ENCODE results near the gene NRF1. TPM values are rescaled to one million over a fixed set of nuclear protein-coding genes. Genes with fewer than 3 reads are reported as not detected.
"Not testable (repeated sequence)": the region's sequence is repeated elsewhere in the genome, so short reads cannot be mapped to it uniquely, and the experiment has no call there.

Gene NRF1
- total RNA-seq, 1 experiment from 2014 or later = 25.9 TPM

- ATAC-seq; H4K20me1 ChIP-seq (ENCODE audit: insufficient read depth); RAD21 ChIA-PET (ENCODE audit: low non-redundant PET in 1 of 2, low total read pairs in 2 of 2, uncharacterized antibody in 2 of 2, unreplicated experiment in 2 of 2); H3K4me3 ChIP-seq (replicated peaks in 1 of 2; ENCODE audit: low read depth in 1 of 2, low read length in 2 of 2); H3K27me3 ChIP-seq (ENCODE audit: insufficient read depth, low read length); CTCF ChIA-PET; DNase-seq (ENCODE audit: low read depth, low spot score); H3K9me3 ChIP-seq (ENCODE audit: control insufficient read depth in 1 of 2, insufficient read depth in 1 of 2, low read depth in 1 of 2, low read length in 2 of 2); H3K4me1 ChIP-seq (ENCODE audit: control insufficient read depth in 1 of 2, insufficient read depth in 2 of 2, low read length in 2 of 2); H3K9me2 ChIP-seq (ENCODE audit: insufficient read depth); POLR2A ChIA-PET; H3K9ac ChIP-seq (ENCODE audit: low read length); H2AFZ ChIP-seq (ENCODE audit: low read depth, low read length, poor library complexity, severe bottlenecking); BruUV-seq (replicated peaks); H3K27ac ChIP-seq (ENCODE audit: low read depth, low read length); H3K4me2 ChIP-seq (ENCODE audit: low read length); intact Hi-C loops (cut with micrococcal nuclease); H3K79me2 ChIP-seq (ENCODE audit: insufficient read depth, low read length): not testable (repeated sequence)
- peaks cover 3 to 34% of the 10 kb centered on the region in 2 experiments; a peak in 2 of 4 replicates for H3K36me3 ChIP-seq (ENCODE audit: control insufficient read depth in 1 of 2, insufficient read depth in 2 of 2, low read length in 2 of 2)
Observed at GRCh38 chr7:129674475-129674874, 63.0 kb downstream of the NRF1 start.

- Histone ChIP-seq H3K4me3 (replicated peaks in 1 of 2; ENCODE audit: low read depth in 1 of 2, low read length in 2 of 2) (no peak overlapping the region), H2AFZ (ENCODE audit: low read depth, low read length, poor library complexity, severe bottlenecking) (no peak overlapping the region), H3K27ac (ENCODE audit: low read depth, low read length) (no peak overlapping the region), H3K27me3 (ENCODE audit: insufficient read depth, low read length) (no peaks in the 10 kb centered on the region), H3K4me1 (ENCODE audit: control insufficient read depth in 1 of 2, insufficient read depth in 2 of 2, low read length in 2 of 2) (no peaks in the 10 kb centered on the region), H3K9ac (ENCODE audit: low read length) (no peak overlapping the region), H3K79me2 (ENCODE audit: insufficient read depth, low read length) (no peaks in the 10 kb centered on the region), H3K9me2 (ENCODE audit: insufficient read depth) (no peaks in the 10 kb centered on the region), H3K4me2 (ENCODE audit: low read length) (no peak overlapping the region), H3K9me3 (ENCODE audit: control insufficient read depth in 1 of 2, insufficient read depth in 1 of 2, low read depth in 1 of 2, low read length in 2 of 2) (peaks cover 8 to 9% of the 10 kb centered on the region in 2 experiments; a peak in 1 of 4 replicates), H3K36me3 (ENCODE audit: control insufficient read depth in 1 of 2, insufficient read depth in 2 of 2, low read length in 2 of 2) (peaks cover 3 to 34% of the 10 kb centered on the region in 2 experiments; a peak in 2 of 4 replicates), H4K20me1 (ENCODE audit: insufficient read depth) (no peaks in the 10 kb centered on the region)
- POLR2A ChIA-PET = no interaction called here
- intact Hi-C loops (cut with micrococcal nuclease) = no loop called here
- ATAC-seq (no peak), DNase-seq (ENCODE audit: low read depth, low spot score) (no peak)
- no TSS peak for BruUV-seq (replicated peaks)
- RAD21 ChIA-PET (ENCODE audit: low non-redundant PET in 1 of 2, low total read pairs in 2 of 2, uncharacterized antibody in 2 of 2, unreplicated experiment in 2 of 2) = no interaction called here
- CTCF ChIA-PET = interaction anchor here (0.6 kb wide), 1 partner anchor 150 kb away, joined by 3 read pairs; no protein-coding TSS in a partner anchor
- no peak for TF ChIP-seq MAX (IDR thresholded peaks at IDR 0.05)
- no peak for TF ChIP-seq ELF1 (IDR thresholded peaks at IDR 0.05; ENCODE audit: borderline replicate concordance, low read depth)
- TF ChIP-seq TCF7L2 (IDR thresholded peaks at IDR 0.05; ENCODE audit: borderline replicate concordance, extremely low read depth, insufficient read depth, insufficient read length) = no peak
- no peak for TF ChIP-seq JUND (IDR thresholded peaks at IDR 0.05)
- no peak for TF ChIP-seq REST (IDR thresholded peaks at IDR 0.05; ENCODE audit: low read depth)
- no peak for TF ChIP-seq ZNF274 (IDR thresholded peaks at IDR 0.05; ENCODE audit: low read depth, low read length)
- TF ChIP-seq ZBTB33 (IDR thresholded peaks at IDR 0.05; ENCODE audit: extremely low read depth, insufficient replicate concordance, low read length) = no peak
- TF ChIP-seq POLR2A (IDR thresholded peaks at IDR 0.05; ENCODE audit: borderline replicate concordance, extremely low read depth, insufficient read depth, insufficient read length) = no peak
- no peak for TF ChIP-seq SIN3A (IDR thresholded peaks at IDR 0.05; ENCODE audit: low read depth)
- no peak for TF ChIP-seq SRF (IDR thresholded peaks at IDR 0.05; ENCODE audit: low read depth)
- no peak for TF ChIP-seq EZH2 (IDR thresholded peaks at IDR 0.05)
- TF ChIP-seq YY1 (IDR thresholded peaks at IDR 0.05; ENCODE audit: extremely low read depth, insufficient replicate concordance, low read depth, low read length) = no peak
Observed at GRCh38 chr7:129675521-129675920, 64.0 kb downstream of the NRF1 start.
